ENCODE measurements around the gene MSL1.

The MSL1 gene

GRCh38 chr17:40095351-40095943 is 26.3 kb upstream of the MSL1 start:
- no peak for DNase-seq (ENCODE audit: low spot score in 2 of 2)
- peaks cover 37% of the 10 kb centered on the region for H3K36me3 Mint-ChIP-seq (ENCODE audit: insufficient read depth)
- no peaks in the 10 kb centered on the region for H3K9me3 Mint-ChIP-seq
- peak overlapping the region; percentile 90 for H3K4me3 Mint-ChIP-seq
- no peak for ATAC-seq (replicated peaks; ENCODE audit: extremely low read depth, poor library complexity, severe bottlenecking)
- H3K4me1 Mint-ChIP-seq: peaks cover 65% of the 10 kb centered on the region
- peak overlapping the region; percentile 91 for H3K27ac Mint-ChIP-seq (ENCODE audit: low read depth)
- H3K27me3 Mint-ChIP-seq: no peaks in the 10 kb centered on the region

- H3K36me3 Mint-ChIP-seq (ENCODE audit: insufficient read depth): peaks cover 39% of the 10 kb centered on the region
- peak overlapping the region; percentile 90 for H3K4me3 Mint-ChIP-seq
- peak overlapping the region; percentile 91 for H3K27ac Mint-ChIP-seq (ENCODE audit: low read depth)
- ATAC-seq (replicated peaks; ENCODE audit: extremely low read depth, poor library complexity, severe bottlenecking): peak; percentile 70
- no peaks in the 10 kb centered on the region for H3K9me3 Mint-ChIP-seq
- H3K4me1 Mint-ChIP-seq: peaks cover 73% of the 10 kb centered on the region
- DNase-seq (ENCODE audit: low spot score in 2 of 2): peak; percentile 54 to 89
- no peaks in the 10 kb centered on the region for H3K27me3 Mint-ChIP-seq
These were observed 25.6 kb upstream of the MSL1 start for GRCh38 chr17:40095944-40096791.

GRCh38 chr17:40097087-40097486 is 24.7 kb upstream of the MSL1 start:
- ATAC-seq (replicated peaks; ENCODE audit: extremely low read depth, poor library complexity, severe bottlenecking): no peak
- H3K27ac Mint-ChIP-seq (ENCODE audit: low read depth): peak overlapping the region; percentile 91
- peaks cover 36% of the 10 kb centered on the region for H3K36me3 Mint-ChIP-seq (ENCODE audit: insufficient read depth)
- no peaks in the 10 kb centered on the region for H3K9me3 Mint-ChIP-seq
- no peaks in the 10 kb centered on the region for H3K27me3 Mint-ChIP-seq
- H3K4me1 Mint-ChIP-seq: peaks cover 76% of the 10 kb centered on the region
- DNase-seq (ENCODE audit: low spot score in 2 of 2): no peak
- H3K4me3 Mint-ChIP-seq: peak overlapping the region; percentile 90

GRCh38 chr17:40097931-40098845 is 23.6 kb upstream of the MSL1 start:
- Mint-ChIP-seq H3K9me3 (no peaks in the 10 kb centered on the region), H3K27ac (ENCODE audit: low read depth) (peak overlapping the region; percentile 94), H3K4me1 (peaks cover 82% of the 10 kb centered on the region), H3K36me3 (ENCODE audit: insufficient read depth) (peaks cover 36% of the 10 kb centered on the region), H3K4me3 (peak overlapping the region; percentile 90), H3K27me3 (no peaks in the 10 kb centered on the region)
- DNase-seq (ENCODE audit: low spot score in 2 of 2) (no peak), ATAC-seq (replicated peaks; ENCODE audit: extremely low read depth, poor library complexity, severe bottlenecking) (no peak)

GRCh38 chr17:40098846-40099618 is 22.7 kb upstream of the MSL1 start:
- H3K9me3 Mint-ChIP-seq: no peaks in the 10 kb centered on the region
- peak; percentile 98 to 99 for DNase-seq (ENCODE audit: low spot score in 2 of 2)
- peak; percentile 62 for ATAC-seq (replicated peaks; ENCODE audit: extremely low read depth, poor library complexity, severe bottlenecking)
- H3K36me3 Mint-ChIP-seq (ENCODE audit: insufficient read depth): peaks cover 35% of the 10 kb centered on the region
- H3K27me3 Mint-ChIP-seq: no peaks in the 10 kb centered on the region
- peak overlapping the region; percentile 94 for H3K27ac Mint-ChIP-seq (ENCODE audit: low read depth)
- peaks cover 84% of the 10 kb centered on the region for H3K4me1 Mint-ChIP-seq
- H3K4me3 Mint-ChIP-seq: peak overlapping the region; percentile 90

GRCh38 chr17:40099619-40100418 is 22.0 kb upstream of the MSL1 start:
- no peaks in the 10 kb centered on the region for H3K9me3 Mint-ChIP-seq
- no peak for ATAC-seq (replicated peaks; ENCODE audit: extremely low read depth, poor library complexity, severe bottlenecking)
- no peaks in the 10 kb centered on the region for H3K27me3 Mint-ChIP-seq
- peaks cover 89% of the 10 kb centered on the region for H3K4me1 Mint-ChIP-seq
- DNase-seq (ENCODE audit: low spot score in 2 of 2): no peak
- peak overlapping the region; percentile 90 for H3K4me3 Mint-ChIP-seq
- H3K36me3 Mint-ChIP-seq (ENCODE audit: insufficient read depth): peaks cover 33% of the 10 kb centered on the region
- peak overlapping the region; percentile 94 for H3K27ac Mint-ChIP-seq (ENCODE audit: low read depth)

GRCh38 chr17:40100419-40100668 is 21.4 kb upstream of the MSL1 start, which contains the start of gene NR1D1:
Gene NR1D1, minus strand, starts transcription at chr17:40100589. Its CDS starts 495 bp downstream, at chr17:40100094.
- no peak for DNase-seq (ENCODE audit: low spot score in 2 of 2)
- peaks cover 28% of the 10 kb centered on the region for H3K36me3 Mint-ChIP-seq (ENCODE audit: insufficient read depth)

GRCh38 chr17:40100669-40101366 is 21.0 kb upstream of the MSL1 start:
- Mint-ChIP-seq H3K9me3 (no peaks in the 10 kb centered on the region), H3K27me3 (no peaks in the 10 kb centered on the region), H3K4me3 (peak overlapping the region; percentile 90), H3K4me1 (peaks cover 90% of the 10 kb centered on the region), H3K27ac (ENCODE audit: low read depth) (peak overlapping the region; percentile 94), H3K36me3 (ENCODE audit: insufficient read depth) (peaks cover 27% of the 10 kb centered on the region)
- DNase-seq (ENCODE audit: low spot score in 2 of 2) (peak; percentile 64 to 75), ATAC-seq (replicated peaks; ENCODE audit: extremely low read depth, poor library complexity, severe bottlenecking) (no peak)

More at GRCh38 chr17:40100419-40100668, 21.4 kb upstream of the MSL1 start, which contains the start of gene NR1D1:
- H3K27me3 Mint-ChIP-seq: no peaks in the 10 kb centered on the region
- H3K27ac Mint-ChIP-seq (ENCODE audit: low read depth): peak within 1 kb of the TSS; percentile 94
- no peaks in the 10 kb centered on the region for H3K9me3 Mint-ChIP-seq
- H3K4me3 Mint-ChIP-seq: peak within 1 kb of the TSS; percentile 90
- peaks cover 90% of the 10 kb centered on the region for H3K4me1 Mint-ChIP-seq
- ATAC-seq (replicated peaks; ENCODE audit: extremely low read depth, poor library complexity, severe bottlenecking): no peak

GRCh38 chr17:40101367-40102210 is 20.2 kb upstream of the MSL1 start:
- Mint-ChIP-seq H3K27me3 (no peaks in the 10 kb centered on the region), H3K36me3 (ENCODE audit: insufficient read depth) (peaks cover 21% of the 10 kb centered on the region), H3K4me1 (peaks cover 90% of the 10 kb centered on the region), H3K9me3 (no peaks in the 10 kb centered on the region), H3K27ac (ENCODE audit: low read depth) (peak overlapping the region; percentile 62), H3K4me3 (peak overlapping the region; percentile 90)
- DNase-seq (ENCODE audit: low spot score in 2 of 2) (no peak), ATAC-seq (replicated peaks; ENCODE audit: extremely low read depth, poor library complexity, severe bottlenecking) (no peak)

GRCh38 chr17:40103071-40103661 is 18.6 kb upstream of the MSL1 start:
- Mint-ChIP-seq H3K4me3 (peak overlapping the region; percentile 13), H3K27me3 (no peaks in the 10 kb centered on the region), H3K27ac (ENCODE audit: low read depth) (peak overlapping the region; percentile 41), H3K4me1 (peaks cover 90% of the 10 kb centered on the region), H3K9me3 (no peaks in the 10 kb centered on the region), H3K36me3 (ENCODE audit: insufficient read depth) (peaks cover 24% of the 10 kb centered on the region)
- no peak for DNase-seq (ENCODE audit: low spot score in 2 of 2)
- no peak for ATAC-seq (replicated peaks; ENCODE audit: extremely low read depth, poor library complexity, severe bottlenecking)

Measured in central memory CD8-positive, alpha-beta T cell (primary cell).